NT2/D1 (cell line): Measurements from ENCODE around the gene CLTRN.

Experiments
- SUZ12 ChIP-seq: IDR thresholded peaks from 2 replicates; pipeline ENCODE4 v1.6.1; 2011; ENCODE audit not compliant: insufficient read length, insufficient read depth; ENCODE audit errors: extremely low read depth
- ZNF274 ChIP-seq: IDR thresholded peaks from 2 replicates; pipeline ENCODE4 v1.6.1; 2011; ENCODE audit warnings: mild to moderate bottlenecking, low read depth, low read length

DNA sequence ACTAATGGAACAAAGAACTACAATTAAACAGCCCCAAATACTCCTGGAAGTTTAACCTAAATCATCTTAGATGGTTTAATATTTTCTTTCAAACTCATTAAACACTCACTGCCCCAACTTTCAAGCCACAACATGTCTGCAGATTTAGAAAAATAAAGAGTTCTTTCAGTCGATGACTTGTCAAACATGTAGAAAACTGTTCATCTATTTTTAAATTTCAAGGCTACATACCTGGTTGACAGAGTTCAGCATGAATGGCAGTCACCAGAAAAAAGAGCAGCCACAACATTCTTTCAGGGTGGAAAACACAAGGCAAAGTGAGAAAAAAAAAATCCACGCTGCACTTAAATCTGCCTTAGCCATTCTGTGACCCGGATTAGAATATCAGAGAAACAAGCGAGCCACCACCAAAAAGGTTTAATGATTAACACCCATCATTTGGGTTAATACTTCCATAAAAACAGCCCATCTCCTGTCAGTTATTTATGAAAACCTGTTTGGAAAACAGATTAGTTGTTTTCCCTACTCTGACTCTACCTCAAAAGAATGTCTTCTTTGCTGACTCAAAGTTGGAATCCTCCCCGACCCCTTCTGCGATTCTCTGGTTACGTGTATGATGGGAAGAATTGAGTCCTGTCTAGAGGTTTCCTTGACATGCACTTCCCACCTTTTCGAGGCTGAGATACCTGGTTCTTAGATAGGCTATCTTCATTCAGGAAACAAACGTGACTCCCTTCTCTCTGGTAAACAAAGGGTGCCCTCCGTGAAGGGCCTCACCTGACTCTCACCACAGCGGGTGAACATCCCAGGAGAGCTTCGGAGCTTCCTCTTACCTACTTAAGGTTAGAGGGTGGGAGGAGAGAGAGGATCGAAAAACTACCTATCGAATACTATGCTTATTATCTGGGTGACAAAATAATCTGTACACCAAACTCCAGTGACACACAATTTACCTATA is at the start of gene CLTRN:
- TF ChIP-seq ZNF274 (no peak), SUZ12 (no peak)
